GM12875 (cell line): ENCODE data around the gene RBMS1.

ENCODE experiments used
- H3K4me3 ChIP-seq: one replicate; pipeline ENCODE4 v1.5.1; 2011; ENCODE audit warnings: low read depth, low read length, control low read depth
- TF ChIP-seq, protein P1 (sequence below): IDR thresholded peaks from 2 replicates; pipeline ENCODE4 v1.5.1; 2011; ENCODE audit warnings: low read depth, mild to moderate bottlenecking, control low read depth, inconsistent platforms, low read length, moderate library complexity, borderline replicate concordance; ENCODE audit not compliant: insufficient read depth

Gene RBMS1

GRCh38 chr2:160318218-160318617 is 175.4 kb downstream of the RBMS1 start:
- TF ChIP-seq, protein P1, sequence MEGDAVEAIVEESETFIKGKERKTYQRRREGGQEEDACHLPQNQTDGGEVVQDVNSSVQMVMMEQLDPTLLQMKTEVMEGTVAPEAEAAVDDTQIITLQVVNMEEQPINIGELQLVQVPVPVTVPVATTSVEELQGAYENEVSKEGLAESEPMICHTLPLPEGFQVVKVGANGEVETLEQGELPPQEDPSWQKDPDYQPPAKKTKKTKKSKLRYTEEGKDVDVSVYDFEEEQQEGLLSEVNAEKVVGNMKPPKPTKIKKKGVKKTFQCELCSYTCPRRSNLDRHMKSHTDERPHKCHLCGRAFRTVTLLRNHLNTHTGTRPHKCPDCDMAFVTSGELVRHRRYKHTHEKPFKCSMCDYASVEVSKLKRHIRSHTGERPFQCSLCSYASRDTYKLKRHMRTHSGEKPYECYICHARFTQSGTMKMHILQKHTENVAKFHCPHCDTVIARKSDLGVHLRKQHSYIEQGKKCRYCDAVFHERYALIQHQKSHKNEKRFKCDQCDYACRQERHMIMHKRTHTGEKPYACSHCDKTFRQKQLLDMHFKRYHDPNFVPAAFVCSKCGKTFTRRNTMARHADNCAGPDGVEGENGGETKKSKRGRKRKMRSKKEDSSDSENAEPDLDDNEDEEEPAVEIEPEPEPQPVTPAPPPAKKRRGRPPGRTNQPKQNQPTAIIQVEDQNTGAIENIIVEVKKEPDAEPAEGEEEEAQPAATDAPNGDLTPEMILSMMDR: no peak
- no peak overlapping the region for H3K4me3 ChIP-seq

- H3K4me3 ChIP-seq: no peak overlapping the region
- TF ChIP-seq, protein P1: no peak
Observed at GRCh38 chr2:160317181-160318099, 176.2 kb downstream of the RBMS1 start.

GRCh38 chr2:160315337-160315736 is 178.3 kb downstream of the RBMS1 start:
- no peak overlapping the region for H3K4me3 ChIP-seq
- TF ChIP-seq, protein P1: no peak

- TF ChIP-seq, protein P1: no peak
- H3K4me3 ChIP-seq: no peak overlapping the region
Observed at GRCh38 chr2:160310118-160310828, 183.3 kb downstream of the RBMS1 start.

DNA sequence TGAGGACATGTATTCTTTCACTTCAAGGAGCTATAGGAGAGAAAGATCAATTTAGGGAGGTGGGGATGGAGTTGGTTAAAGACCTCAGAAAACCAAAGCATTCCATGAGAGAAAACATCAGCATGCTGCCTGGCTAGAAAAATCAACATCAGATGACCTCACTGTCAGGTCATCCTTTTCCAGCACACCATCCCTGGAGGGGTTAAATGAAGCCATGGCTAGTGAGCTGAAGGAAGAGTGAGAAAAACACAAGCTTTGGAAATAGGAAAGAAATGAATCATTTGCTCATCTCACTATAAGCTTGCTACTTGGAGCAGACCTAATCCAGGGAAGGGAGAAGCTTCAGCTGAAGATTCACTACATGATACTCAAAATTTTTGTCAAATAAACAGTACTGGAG is 184.0 kb downstream of the RBMS1 start:
- TF ChIP-seq, protein P1: no peak
- H3K4me3 ChIP-seq: no peak overlapping the region

DNA sequence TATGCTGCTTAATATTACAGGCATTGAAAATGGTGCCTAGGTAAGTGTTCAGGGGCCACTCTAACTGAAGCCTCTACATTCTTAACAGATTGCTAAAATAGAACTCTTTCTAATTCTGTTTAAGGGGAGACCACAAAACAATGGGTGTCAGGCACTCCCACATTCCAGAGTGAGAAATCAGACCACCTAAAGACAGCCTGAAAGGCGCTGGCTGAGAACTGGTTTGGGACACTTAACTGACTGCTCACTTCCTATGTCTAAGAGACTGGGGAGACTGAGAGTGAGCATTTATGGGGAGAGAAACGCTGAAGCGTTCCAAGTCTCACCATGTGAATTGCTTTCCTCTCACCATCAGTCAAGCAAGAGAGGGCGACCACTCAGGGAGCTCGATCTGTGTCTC is 184.7 kb downstream of the RBMS1 start:
- TF ChIP-seq, protein P1: no peak
- H3K4me3 ChIP-seq: no peak overlapping the region
